GM19468 (cell line): Measurements from ENCODE around the gene RFPL4A.

Experiments
- ATAC-seq: cut with Tn5 transposase; IDR thresholded peaks from one replicate; pipeline ENCODE4 v1.9.1; 2021; ENCODE audit warnings: mild to moderate bottlenecking, moderate library complexity, moderate number of reproducible peaks; ENCODE audit not compliant: unreplicated experiment; ENCODE audit errors: extremely low read depth

Gene RFPL4A

GRCh38 chr19:55801416-55801815 lies 42.5 kb downstream of the RFPL4A start:
- no peak for ATAC-seq

- ATAC-seq = no peak
These were observed 43.4 kb downstream of the RFPL4A start for GRCh38 chr19:55802281-55802680.

GRCh38 chr19:55809381-55810058 lies 50.6 kb downstream of the RFPL4A start:
- no peak for ATAC-seq

- no peak for ATAC-seq
These were observed 52.4 kb downstream of the RFPL4A start for GRCh38 chr19:55811340-55811739.

GRCh38 chr19:55812449-55812848 lies 53.6 kb downstream of the RFPL4A start:
- no peak for ATAC-seq
